Astrocyte (in vitro differentiated cells and primary cell): Measurements from ENCODE around the gene MEGF6.

ENCODE experiments used
- EZH2 ChIP-seq: IDR thresholded peaks from 2 replicates; pipeline ENCODE4 v1.6.1; 2012; ENCODE audit warnings: mild to moderate bottlenecking, low read length, inconsistent platforms; ENCODE audit not compliant: insufficient read depth
- TF ChIP-seq, protein P1 (sequence below): IDR thresholded peaks from 2 replicates; pipeline ENCODE4 v1.5.1; 2011; ENCODE audit warnings: low read depth, mild to moderate bottlenecking, inconsistent platforms, low read length, moderate library complexity; ENCODE audit not compliant: insufficient read depth

GRCh38 chr1:3521426-3521825, 89.9 kb downstream of the MEGF6 start:
- TF ChIP-seq, protein P1, sequence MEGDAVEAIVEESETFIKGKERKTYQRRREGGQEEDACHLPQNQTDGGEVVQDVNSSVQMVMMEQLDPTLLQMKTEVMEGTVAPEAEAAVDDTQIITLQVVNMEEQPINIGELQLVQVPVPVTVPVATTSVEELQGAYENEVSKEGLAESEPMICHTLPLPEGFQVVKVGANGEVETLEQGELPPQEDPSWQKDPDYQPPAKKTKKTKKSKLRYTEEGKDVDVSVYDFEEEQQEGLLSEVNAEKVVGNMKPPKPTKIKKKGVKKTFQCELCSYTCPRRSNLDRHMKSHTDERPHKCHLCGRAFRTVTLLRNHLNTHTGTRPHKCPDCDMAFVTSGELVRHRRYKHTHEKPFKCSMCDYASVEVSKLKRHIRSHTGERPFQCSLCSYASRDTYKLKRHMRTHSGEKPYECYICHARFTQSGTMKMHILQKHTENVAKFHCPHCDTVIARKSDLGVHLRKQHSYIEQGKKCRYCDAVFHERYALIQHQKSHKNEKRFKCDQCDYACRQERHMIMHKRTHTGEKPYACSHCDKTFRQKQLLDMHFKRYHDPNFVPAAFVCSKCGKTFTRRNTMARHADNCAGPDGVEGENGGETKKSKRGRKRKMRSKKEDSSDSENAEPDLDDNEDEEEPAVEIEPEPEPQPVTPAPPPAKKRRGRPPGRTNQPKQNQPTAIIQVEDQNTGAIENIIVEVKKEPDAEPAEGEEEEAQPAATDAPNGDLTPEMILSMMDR = no peak
- no peak for TF ChIP-seq EZH2
